NCI-H187 (cell line): Measurements from ENCODE around the gene FOXK1.
"Not testable (repeated sequence)": the region's sequence is repeated elsewhere in the genome, so short reads cannot be mapped to it uniquely, and the experiment has no call there.

Source experiments
- DNase-seq, 2 experiments: peaks; one replicate each; lab custom pipeline; 2025; lab: John Stamatoyannopoulos, UW

Gene FOXK1

DNA sequence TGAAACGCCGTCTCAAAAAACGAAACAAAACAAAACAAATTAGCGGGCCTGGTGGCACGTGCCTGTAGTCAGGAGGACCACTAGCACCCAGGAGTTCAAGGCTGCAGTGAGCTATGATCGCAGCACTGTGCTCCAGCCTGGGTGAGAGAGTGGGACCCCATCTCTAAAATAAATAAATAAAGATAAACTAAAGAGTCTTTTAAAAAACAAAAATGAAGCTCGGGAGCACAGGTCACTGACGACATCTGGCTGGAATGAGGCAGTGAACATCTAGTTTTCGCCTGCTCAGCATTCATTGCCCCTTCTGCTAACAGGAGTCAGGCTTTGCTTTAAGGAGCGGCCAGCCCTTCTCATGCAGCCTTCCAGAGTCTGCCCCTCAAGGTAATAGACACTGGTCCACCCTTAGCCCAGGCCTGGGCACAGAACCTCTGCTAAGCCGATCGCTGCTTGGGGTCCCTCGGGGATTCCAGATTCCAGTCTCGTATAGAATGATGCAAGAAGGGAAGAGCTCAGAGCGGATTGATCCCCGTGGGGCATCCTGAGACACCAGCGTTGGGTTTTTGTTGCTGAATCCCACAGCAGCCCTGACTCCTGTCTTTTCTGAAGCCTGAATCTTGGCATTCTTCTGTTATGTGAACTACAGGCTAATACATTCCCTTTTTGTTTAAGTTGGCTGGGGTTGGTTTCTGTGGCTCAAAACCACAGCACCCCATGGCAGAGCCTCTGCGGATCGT, 14.2 kb upstream of the FOXK1 start:
- no peak for DNase-seq

GRCh38 chr7:4668510-4668847, 13.6 kb upstream of the FOXK1 start:
- DNase-seq, result no peak

DNA sequence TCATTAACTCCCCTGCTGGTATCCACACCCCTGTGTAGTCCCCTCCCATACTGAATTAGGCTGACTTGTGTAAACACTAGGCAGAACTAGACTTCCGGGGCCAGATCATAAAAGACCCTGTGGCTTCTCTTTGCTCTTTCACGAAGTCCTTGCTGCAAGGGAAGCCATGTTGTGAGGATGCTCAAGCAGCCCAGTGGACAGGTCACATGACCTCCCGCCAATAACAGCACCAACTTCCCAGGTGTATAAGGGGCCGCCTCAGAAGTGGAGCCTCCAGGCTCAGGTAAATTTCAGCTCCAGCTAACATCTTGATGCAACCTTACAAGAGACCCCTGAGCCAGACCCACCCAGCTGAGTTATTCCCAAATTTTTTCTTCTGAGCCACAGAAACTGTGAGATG, 11.3 kb upstream of the FOXK1 start:
- no peak for DNase-seq

- DNase-seq, result no peak
These were observed 6.2 kb upstream of the FOXK1 start for GRCh38 chr7:4675771-4676367.

- DNase-seq, result not testable (repeated sequence)
These were observed 4.6 kb upstream of the FOXK1 start for GRCh38 chr7:4677518-4677917.

DNA sequence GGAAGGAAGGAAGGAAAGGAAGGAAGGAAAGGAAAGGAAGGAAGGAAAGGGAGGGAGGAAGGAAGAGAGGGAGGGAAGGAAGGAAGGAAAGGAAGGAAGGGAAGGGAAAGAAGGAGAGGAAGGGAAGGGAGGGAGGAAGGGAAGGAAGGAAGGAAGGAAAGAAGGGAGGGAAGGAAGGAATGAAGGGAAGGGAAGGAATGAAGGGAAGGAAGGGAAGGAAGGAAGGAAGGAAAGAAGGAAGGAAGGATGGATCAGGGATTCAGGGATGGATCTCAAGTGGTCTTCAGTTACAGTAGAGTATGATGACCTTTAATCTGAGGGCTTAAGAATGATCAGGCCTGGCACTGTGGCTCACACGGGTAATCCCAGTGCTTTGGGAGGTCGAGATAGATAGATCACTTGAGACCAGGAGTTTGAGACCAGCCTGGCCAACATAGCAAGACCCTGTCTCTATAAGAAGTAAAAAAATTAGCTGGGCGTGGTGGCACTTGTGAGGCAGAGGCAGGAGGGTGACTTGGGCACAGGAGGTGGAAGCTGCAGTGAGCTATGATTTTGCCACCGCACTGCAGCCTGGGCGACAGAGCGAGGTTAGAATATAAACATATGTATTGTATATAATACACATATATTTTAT, 760 bp upstream of the FOXK1 start:
- no peak for DNase-seq

DNA sequence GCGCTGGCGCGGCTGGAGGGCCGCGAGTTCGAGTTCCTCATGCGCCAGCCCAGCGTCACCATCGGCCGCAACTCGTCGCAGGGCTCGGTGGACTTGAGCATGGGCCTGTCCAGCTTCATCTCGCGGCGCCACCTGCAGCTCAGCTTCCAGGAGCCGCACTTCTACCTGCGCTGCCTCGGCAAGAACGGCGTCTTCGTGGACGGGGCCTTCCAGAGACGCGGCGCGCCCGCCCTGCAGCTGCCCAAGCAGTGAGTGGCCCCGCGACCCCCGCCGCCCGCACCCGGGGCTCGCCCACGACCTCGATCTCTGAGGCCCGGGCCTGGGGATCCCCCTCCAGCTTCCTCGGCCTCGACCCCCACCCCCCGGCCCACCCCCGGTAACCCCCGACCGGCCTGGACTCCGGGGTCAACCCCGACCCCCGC, 537 bp downstream of the FOXK1 start:
- no peak for DNase-seq

GRCh38 chr7:4683043-4683883, 1.2 kb downstream of the FOXK1 start:
- no peak for DNase-seq

- DNase-seq, result no peak
These were observed 1.9 kb downstream of the FOXK1 start for GRCh38 chr7:4683884-4684565.

DNA sequence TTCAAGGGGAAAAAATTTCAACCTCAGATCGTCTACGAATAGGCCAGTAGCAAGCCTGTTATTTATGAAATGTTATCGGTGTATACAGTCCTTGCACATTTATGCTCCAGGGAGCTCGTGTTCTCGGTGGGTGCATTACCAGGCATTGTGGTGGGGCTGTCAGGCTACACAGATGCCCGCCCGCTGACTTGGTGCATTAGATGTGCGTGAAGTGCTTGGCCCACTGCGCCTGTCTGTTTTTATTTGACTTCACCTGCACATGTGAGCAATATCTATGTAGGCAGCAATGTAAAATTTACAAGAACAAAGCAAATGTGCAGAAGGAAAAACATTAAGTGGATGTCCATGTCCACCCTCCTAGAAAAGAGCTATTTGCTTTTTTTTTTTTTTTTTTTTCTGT, 2.8 kb downstream of the FOXK1 start:
- DNase-seq, result no peak

- DNase-seq, result not testable (repeated sequence)
These were observed 3.6 kb downstream of the FOXK1 start for GRCh38 chr7:4685676-4686075.

DNA sequence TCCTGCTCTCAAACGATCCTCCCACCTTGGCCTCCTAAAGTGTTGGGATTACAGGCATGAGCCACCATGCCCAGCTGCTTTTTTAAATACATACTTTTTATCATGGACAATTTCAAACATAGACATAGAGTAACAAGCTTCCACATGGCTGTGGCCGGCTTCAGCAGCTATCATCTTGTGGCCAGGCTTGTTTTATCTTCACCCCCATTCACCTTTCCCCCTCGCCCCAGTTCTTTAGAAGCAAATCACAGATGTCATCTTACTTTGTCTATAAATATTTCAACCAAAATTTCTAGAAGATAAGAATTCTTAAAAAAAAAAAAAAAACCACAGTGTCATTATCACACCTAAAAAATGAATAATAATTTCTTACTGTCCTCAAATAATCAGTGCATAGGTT, 5.9 kb downstream of the FOXK1 start:
- no peak for DNase-seq

GRCh38 chr7:4689151-4689550, 7.1 kb downstream of the FOXK1 start:
- DNase-seq, result no peak

- no peak for DNase-seq
These were observed 7.6 kb downstream of the FOXK1 start for GRCh38 chr7:4689668-4690067.

GRCh38 chr7:4690953-4691856, 9.1 kb downstream of the FOXK1 start:
- DNase-seq, result no peak

GRCh38 chr7:4692055-4692454, 10.0 kb downstream of the FOXK1 start:
- no peak for DNase-seq

- DNase-seq, result not testable (repeated sequence)
These were observed 10.5 kb downstream of the FOXK1 start for GRCh38 chr7:4692622-4693021.

DNA sequence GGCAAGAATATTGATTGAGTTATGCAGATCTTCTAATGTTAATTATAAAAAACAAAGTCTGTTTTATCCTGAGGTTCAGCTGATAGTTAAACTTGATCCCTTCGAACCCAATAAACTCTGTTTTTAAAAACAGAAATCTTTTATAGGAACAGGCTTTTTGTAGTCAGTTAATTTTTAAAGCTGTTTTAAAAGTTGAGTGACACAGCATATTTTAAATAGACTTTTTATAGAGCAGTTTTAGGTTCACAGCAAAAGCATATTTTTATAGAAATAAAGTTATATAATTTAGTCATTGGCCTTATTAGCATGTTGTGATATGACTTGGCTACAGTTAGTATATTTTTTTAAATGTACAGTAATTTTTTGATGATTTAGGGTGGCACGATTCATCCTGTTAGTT, 11.1 kb downstream of the FOXK1 start:
- DNase-seq, result no peak

- no peak for DNase-seq
These were observed 11.7 kb downstream of the FOXK1 start for GRCh38 chr7:4693749-4694148.

DNA sequence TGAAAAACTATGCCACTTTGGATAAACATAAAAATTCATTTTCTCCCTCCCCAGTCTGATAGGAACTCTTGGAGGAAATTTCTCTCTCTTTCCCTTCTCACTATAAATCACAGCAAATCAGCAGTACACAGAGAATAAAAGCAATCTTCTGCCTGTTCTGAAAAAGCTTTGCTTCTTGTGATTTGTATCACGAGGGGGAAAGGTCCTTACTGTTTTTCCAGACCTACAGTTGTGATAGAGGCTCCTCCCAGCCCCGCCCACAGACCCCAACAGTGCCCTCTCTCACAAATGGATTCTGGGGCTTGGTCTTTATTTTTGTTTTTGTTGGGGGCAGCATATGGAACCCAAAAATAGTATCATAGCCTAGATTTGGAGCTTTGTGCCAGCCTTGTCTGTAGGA, 12.2 kb downstream of the FOXK1 start:
- DNase-seq, result no peak

DNA sequence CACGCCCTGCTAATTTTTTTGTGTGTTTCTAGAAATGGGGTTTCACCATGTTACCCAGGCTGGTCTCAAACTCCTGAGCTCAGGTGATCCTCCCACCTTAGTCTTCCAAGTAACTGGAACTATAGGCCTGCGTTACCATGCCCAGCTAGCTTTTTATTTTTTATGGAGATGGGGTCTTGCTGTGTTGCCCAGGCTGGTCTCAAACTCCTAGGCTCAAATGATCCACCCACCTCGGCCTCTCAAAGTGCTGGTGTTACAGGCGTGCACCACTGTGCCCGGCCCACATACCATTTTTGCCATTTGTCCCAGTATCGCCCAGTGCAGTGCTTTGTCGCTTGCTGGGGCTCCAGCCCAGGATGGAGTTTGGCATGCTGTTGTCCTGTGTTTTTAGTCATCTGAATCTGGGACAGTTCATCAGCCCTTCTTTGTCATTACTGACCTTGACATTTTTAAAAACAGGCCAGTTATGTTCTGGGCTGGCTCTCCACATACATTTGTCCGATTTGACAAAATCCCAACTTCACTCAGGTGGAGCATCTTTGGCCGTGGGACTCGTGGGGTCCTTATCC, 16.7 kb downstream of the FOXK1 start:
- no peak for DNase-seq
